GM19035 (cell line): ENCODE measurements around the gene KDM2B.

Experiments
- ATAC-seq: cut with Tn5 transposase; IDR thresholded peaks from one replicate; pipeline ENCODE4 v1.9.1; 2021; ENCODE audit not compliant: unreplicated experiment

The KDM2B gene

DNA sequence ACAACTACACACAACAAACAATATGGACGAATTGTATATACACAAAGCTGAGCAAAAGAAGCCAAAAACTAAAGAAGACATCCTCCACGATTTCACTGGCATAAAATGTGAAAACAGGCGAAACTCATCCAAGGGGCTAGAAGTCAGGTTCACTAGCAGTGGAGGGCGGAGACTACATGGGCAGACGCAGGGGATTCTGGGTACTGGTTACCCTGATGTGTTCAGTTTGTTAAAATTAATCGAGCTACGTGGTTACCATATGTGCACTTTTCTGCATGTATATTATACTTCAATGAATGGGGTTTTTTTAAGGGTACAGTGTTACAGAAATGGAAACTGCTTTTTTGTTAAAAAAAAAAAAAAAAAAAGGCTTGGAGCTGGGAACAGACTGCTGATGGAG lies 12.3 kb downstream of the KDM2B start:
- ATAC-seq: no peak

DNA sequence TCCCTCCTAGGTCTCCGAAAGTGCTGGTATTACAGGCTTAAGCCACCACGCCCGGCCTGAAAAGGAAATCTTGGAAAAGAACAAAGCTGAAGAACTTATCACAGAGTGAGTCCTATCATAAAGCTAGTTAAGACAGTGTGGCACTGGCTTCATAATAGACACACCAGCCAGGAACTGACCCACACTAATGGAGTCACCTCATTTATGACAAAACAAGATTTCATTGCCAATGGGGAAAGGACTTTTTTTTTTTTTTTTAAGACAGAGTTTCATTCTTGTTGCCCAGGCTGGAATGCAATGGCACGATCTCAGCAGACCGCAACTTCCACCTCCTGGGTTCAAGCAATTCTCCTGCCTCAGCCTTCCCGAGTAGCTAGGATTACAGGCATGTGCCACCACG lies 15.7 kb downstream of the KDM2B start:
- ATAC-seq: no peak

GRCh38 chr12:121562488-121562887 lies 18.3 kb downstream of the KDM2B start:
- ATAC-seq: no peak

DNA sequence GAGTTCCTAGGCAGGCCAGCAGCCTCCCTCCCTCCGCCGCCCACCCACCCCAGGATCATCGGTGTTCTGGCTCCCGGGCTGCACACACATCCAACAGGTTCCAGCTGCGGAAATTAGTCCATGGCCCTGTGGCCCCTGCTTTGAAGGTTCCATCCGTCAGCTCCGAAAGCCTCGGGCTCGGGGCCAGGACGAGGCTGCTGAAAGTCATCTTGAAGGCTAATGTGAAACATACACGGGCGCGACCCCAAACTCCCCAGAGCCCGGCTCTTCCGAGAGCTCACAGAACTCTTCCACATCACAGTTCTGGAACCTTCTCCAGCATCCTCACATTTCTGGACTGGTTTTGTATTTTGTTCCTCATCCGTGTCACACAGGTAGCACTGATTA lies 19.8 kb downstream of the KDM2B start:
- no peak for ATAC-seq

GRCh38 chr12:121560392-121561008 lies 20.3 kb downstream of the KDM2B start:
- ATAC-seq: no peak

DNA sequence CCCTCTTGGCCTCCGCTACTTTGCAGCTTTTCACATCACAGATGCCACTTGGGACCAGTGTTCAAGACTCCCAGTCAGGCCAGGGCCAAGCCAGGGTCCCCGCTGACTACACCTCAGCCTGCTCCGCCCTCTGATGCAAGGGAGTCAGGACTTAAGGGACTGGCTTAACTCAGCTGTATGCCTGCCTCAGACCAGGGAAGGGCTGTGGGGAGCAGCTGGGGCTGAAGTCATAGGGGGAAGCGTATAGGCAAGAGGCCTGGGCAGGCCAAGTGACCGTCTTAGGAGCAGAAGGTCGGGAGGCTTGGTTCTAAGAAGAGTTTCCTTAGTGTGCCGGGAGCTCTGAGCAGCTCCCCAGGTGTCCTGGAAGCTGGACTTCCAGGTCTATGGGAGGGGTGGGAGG lies 21.9 kb downstream of the KDM2B start:
- ATAC-seq: no peak

DNA sequence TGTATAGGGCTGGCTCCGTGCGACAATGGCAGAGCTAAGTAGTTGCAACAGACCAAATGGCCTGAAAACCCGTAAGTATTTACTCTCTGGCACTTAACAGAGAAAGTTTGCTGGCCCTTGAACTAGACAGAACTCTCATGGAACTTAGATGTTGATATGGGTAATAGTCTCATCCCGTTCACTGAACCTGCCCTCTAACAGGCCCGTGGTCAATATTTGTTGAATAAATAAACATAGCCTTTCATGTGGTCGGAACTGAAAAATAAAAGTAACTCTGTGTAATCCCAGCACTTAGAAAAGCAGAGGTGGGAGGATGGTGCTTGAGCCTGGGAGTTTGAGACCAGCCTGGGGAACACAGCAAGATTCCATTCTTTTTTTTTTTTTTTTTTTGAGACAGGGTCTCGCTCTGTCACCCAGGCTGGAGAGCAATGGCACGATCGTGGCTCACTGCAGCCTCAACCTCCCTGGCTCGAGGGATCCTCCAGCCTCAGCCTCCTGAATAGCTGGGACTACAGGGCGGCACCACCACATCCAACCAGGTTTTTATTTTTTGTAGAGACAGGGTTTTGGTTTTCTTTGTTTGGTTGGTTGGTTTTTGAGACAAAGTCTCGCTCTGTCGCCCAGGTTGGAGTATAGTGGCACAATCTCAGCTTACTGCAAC lies 29.7 kb downstream of the KDM2B start:
- ATAC-seq: no peak

GRCh38 chr12:121549075-121549474 lies 31.7 kb downstream of the KDM2B start:
- ATAC-seq: no peak

DNA sequence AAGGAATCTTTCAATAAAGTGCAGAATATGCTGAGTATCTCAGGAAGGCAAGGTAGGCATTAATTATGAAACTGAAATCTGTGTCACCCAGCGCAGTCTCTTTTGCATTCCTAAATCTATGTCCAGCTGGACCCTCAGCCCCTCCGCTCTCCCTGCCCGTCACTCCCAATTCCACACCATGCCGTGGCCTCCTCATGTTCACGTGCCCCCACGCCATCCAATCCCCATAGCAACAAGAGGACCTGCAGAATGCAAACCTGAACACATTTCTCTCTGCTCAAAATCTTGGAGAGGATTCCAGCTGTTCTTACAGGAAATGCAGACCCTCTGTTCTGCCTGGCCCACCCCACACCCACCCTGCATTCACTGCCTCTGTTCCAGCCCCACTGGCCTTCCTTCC lies 35.3 kb downstream of the KDM2B start:
- ATAC-seq: no peak

DNA sequence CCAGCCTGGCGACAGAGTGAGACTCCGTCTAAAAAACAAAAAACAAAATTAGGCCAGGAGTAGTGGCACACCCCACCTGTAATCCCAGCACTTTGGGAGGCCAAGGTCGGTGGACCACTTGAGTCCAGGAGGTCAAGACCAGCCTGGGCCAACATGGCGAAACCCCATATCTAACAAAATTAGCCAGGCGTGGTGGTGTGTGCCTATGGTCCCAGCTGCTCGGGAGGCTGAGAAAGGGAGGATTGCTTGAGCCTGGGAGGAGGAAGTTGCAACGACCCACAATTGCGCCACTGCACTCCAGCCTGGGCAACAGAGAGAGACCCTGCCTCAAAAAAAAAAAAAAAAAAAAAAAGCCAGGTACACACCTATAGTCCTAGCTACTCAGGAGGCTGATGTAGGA lies 37.0 kb downstream of the KDM2B start:
- no peak for ATAC-seq

DNA sequence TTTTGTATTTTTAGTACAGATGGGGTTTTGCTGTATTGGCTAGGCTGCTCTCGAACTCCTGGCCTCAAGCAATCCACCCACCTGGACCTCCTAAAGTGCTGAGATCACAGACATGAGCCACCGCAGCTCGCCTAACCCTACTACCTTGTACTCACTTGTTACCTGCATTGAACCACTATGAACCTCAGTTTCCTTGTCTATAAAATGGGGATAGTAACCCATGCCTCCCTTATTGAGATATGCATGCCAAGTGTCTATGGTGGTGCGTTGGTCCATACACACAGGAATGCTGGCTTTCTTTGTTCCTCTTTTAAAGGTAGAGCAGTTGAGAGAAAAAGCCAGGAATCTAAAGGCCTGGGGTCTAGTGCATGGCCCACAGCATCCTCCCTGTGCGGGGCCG lies 40.9 kb downstream of the KDM2B start:
- no peak for ATAC-seq

GRCh38 chr12:121538699-121539061 lies 42.1 kb downstream of the KDM2B start:
- no peak for ATAC-seq

DNA sequence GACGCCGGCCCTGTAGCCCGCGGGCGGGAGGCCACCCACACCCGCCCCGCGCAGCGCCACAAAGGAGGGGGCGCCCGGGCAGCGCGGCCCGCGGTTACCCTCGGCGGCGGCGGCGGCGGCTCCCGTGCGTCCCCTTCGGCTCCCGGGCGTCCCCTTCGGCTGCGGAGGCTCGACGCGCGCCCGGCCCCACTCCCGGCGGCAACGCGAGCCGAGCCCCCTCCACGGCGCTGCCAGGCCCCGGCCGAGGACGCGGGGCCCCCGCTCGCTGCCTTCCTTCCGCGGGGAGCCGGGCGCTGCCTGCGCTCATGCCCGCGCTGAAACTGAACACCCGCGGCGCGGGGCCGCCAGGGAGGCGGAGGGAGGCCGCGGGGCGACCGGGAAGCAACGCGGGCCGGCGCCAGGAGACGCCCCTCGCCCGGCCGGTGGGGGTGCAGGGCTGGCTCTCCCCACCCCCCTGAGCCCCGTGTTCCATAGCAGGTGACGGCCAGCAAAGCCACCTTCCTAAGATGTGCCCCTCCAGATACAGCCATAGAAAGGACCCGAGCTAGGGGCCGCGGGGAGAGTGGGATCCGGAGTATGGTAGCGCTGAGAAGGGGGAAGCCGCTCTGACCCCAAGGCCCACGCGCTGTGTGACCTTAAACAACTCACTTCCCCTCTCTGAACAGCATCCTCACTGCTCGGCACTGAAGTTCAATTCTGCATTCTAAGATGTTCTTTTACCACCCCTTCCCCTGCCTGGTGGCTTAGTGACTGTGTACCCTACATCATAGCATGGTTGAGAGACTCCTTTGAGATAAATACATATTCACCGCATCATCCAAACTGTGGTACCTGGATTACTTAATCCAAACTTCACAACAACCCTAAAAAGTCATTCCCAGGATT lies 42.8 kb downstream of the KDM2B start:
- ATAC-seq: peak; percentile 9

DNA sequence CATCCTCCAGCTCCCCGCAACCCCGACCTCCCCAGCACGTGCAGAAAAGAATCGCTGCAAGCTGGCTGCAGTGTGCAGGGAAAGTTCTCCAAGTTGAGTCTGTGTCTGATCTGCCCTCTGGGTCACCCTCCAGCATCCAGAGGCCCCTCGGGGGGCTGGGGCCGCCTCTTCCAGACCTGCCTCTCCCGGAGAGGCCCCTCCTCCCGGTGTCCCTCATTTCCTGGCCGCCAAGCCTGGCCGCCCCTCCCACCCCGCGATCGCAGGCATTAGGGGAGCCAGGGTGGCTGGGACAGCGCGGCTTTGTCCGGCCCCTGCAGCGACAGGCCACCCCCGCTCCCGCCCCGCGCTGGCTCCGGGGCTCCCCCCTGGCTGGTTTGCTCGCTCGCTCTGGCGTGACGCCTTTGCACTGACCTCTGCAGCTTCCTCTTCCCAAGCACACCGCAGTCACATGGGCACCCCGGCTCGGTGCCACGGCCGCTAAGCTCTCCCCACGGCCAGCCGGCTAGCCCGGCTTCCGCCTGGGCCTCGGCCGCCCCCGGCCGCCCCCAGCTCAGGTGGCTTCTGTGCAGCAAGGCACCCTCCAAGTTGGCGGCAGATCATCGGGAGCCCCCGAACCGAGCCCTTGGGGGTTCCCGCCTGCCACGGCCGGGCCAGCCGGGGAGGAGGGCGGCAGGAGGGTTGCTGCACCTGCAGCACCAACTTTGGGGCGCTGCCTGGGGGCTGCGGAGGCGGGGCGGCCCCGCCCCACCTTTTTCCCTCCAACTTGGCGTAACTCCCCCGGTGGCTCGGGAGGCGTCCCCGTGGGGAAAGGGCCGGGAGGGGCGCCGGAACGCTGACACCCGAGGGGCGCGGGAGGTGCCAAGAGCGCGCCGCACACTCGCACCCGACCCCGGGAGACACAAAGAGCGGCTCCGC lies 43.7 kb downstream of the KDM2B start:
- ATAC-seq: peak; percentile 63

DNA sequence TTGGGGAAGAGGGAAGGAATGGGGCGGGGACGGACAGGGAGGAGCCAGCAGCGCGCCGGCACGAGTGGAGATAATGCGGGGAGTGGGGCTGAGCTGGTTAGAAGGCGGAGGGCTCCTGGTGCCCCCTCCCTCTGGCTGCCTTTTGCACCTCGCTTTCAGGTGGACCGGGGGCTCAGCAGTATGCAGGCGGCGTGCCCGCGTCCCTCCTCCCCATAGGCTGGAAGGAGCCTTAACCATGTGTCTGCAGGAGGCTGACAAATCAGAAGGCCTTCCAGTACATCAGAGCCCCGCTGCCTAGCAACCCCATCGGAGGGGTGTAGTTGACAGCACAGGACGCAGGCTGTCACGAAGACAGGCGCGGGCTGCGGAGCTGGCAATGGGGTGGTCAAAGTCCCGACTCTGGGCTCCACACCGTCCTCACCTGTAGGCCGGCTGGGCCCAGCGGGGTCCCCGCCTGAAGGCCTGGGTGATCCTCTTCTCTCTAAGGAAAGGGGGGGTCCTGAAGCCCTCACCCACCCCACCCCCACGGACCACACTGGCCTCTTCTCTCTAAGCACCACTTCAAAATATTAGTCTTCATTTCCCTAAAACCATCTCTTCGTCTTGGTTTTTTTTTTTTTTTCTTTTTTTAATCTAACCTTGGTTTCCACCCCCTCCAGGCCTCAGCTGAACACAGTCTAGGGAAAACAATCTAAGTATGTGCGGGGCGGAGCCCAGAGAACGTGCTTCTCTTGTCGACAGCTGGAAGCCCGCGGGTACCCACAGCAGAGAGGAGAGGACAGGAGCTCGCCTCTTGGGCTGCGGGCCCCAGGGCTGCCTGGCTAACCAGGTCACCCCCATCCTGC lies 44.5 kb downstream of the KDM2B start:
- ATAC-seq: peak; percentile 54

DNA sequence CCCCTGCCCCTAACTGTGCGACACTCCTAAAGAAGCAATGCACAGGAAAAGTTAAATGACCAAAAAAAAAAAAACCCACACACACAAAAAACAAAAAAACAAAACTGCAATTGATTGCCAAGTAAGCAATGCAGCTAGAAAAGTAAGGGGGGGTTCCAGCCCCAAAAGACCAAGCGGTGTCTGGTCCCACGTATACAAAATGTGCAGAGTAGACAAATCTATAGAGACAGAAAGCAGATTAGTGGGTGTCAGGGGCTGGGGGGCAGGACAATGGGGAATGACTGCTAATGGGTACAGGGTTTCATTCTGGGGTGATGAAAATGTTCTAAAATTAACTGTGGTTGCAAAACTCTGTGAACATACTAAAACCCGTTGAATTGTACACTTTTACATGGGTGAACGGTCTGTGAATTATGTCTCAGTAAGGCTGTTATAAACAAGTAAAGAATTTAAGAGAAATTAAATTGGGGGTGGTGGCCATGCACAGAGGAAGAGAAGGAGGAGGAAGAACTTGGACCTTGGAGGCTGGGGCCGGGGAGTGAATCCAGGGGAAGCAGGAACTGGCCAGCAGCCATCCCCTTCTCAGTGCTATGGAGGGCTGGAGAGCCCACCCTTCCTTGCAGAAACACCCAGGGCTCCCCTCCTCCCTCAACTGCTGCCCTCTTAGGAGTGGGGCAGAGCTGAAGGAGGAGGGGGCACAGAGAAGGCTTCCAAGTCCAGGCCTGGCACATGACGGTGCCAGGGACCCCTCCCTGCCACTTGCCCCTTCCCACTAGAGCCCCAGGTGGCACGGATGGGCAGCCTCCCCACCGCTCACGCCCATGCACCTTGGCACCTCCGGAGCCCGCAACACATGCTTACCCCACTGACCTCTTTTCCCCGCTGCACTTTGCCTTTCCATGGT lies 45.4 kb downstream of the KDM2B start:
- ATAC-seq: no peak

DNA sequence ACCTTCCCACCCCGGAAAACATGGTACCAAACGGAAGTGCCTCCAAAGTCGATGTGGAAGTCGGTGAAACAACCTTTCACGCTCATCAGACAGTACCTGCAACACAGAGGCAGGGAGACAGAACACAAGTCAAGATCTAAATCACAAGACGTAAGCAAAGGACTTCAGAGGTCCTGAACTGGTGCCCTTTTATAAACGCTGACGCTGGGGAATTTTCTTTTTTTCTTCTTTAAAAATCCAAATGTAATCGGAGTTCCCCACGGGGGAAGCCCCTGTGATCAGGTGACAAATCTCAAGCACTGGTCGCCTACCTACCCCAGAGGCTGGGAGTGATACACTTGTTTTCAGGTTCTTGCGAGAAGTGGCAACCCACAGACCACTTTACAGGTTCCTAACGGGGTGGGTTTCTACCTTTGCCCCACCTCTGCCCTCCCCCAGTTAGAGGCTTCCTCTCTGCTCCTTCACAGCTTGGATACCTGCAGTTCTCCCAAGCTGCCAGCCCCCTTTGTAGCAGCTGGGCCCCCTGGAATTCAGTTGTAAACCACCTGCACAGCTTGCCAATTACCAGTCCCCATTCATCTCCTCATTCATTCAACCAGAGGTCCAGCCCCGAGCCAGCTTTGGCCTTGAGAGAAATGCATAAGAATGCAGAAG lies 46.2 kb downstream of the KDM2B start:
- ATAC-seq: no peak

DNA sequence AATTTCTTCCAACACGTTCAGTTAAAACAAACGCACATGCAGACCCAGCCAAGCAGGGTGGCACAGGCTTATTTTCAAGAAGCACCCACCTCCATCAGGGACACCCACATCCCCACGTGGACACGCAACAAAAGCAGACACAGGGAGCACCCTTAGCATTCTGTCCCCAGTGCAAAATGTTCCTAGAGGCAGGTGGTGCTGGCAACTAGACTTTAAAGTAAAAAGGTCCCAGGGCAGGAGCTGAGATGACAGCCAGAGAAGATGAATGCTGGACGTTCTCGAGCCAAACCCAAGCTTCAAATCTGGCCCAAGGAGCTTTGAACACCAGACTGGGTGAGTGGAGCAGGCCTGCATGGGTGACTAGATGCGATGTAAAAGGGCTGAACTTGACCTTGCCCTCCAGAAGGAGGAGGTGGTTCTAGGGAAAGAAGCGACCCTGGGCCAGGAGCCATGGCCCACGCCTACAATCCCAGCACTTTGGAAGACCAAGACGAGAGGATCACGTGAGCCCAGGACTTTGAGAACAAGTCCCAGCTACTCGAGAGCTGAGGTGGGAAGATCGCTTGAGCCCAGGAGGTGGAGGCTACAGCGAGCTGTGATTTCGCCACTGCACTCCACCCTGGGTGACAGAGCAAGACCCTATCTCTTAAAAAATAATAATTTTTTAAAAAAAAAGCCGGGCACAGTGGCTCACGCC lies 47.3 kb downstream of the KDM2B start:
- ATAC-seq: no peak
